ENCODE measurements around the gene RBM19.

Gene RBM19

GRCh38 chr12:113942209-113942608 is 23.9 kb downstream of the RBM19 start:
- DNase-seq (ENCODE audit: low read depth): no peak
- no peak overlapping the region for H3K4me3 ChIP-seq (ENCODE audit: low read length)
- TF ChIP-seq CTCF (conservative IDR thresholded peaks at IDR 0.05; ENCODE audit: low read length): no peak

- TF ChIP-seq CTCF (conservative IDR thresholded peaks at IDR 0.05; ENCODE audit: low read length): no peak
- no peak for DNase-seq (ENCODE audit: low read depth)
- no peak overlapping the region for H3K4me3 ChIP-seq (ENCODE audit: low read length)
Measured at GRCh38 chr12:113941208-113941486, 25.0 kb downstream of the RBM19 start.

GRCh38 chr12:113940357-113941207 is 25.5 kb downstream of the RBM19 start:
- TF ChIP-seq CTCF (conservative IDR thresholded peaks at IDR 0.05; ENCODE audit: low read length): no peak
- no peak overlapping the region for H3K4me3 ChIP-seq (ENCODE audit: low read length)
- no peak for DNase-seq (ENCODE audit: low read depth)

GRCh38 chr12:113939867-113940266 is 26.3 kb downstream of the RBM19 start:
- no peak for TF ChIP-seq CTCF (conservative IDR thresholded peaks at IDR 0.05; ENCODE audit: low read length)
- no peak for DNase-seq (ENCODE audit: low read depth)
- H3K4me3 ChIP-seq (ENCODE audit: low read length): no peak overlapping the region

- no peak for DNase-seq (ENCODE audit: low read depth)
- TF ChIP-seq CTCF (conservative IDR thresholded peaks at IDR 0.05; ENCODE audit: low read length): no peak
Measured at GRCh38 chr12:113938471-113938870, 27.7 kb downstream of the RBM19 start.

DNA sequence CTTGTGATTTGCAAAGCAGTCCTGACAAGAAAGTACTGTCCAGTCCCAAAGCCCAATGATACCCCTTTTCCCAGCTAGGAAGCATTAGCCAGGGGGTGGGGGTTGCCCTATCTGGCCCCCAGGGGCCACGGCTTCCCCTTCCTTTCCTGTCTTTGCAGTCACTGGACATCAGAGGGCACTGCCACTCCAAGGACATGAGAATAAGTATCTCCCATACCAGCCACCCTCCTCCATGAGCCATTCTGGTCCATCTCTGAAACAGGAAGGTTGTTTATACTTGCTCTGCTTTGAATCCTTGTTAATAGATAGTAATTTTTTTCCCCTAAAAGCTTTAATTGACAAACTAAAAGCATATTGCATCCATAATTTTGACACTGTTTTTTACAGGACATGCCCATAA is 29.7 kb downstream of the RBM19 start:
- H3K4me3 ChIP-seq (ENCODE audit: low read length): no peak overlapping the region
- no peak for TF ChIP-seq CTCF (conservative IDR thresholded peaks at IDR 0.05; ENCODE audit: low read length)
- no peak for DNase-seq (ENCODE audit: low read depth)

More at GRCh38 chr12:113938471-113938870, 27.7 kb downstream of the RBM19 start:
- no peak overlapping the region for H3K4me3 ChIP-seq (ENCODE audit: low read length)

GRCh38 chr12:113935459-113935858 is 30.7 kb downstream of the RBM19 start:
- no peak for TF ChIP-seq CTCF (conservative IDR thresholded peaks at IDR 0.05; ENCODE audit: low read length)
- H3K4me3 ChIP-seq (ENCODE audit: low read length): no peak overlapping the region
- DNase-seq (ENCODE audit: low read depth): no peak

Data from AG10803 (cell line).